Transverse colon (tissue), 4 donors: ENCODE results near the gene PITPNC1.

Source experiments
- EP300 ChIP-seq: sonication (generic); formaldehyde crosslinking; IDR thresholded peaks from one replicate; pipeline ENCODE4 v1.6.1; 2017; ENCODE audit warnings: antibody characterized with exemption, low read depth
- POLR2A ChIP-seq: fragments of 450-650 bp; IDR thresholded peaks from one replicate; pipeline ENCODE4 v1.6.1; 2016; ENCODE audit warnings: antibody characterized with exemption, mild to moderate bottlenecking, moderate library complexity
- POLR2AphosphoS5 ChIP-seq, 3 donors: sonication (generic); formaldehyde crosslinking; IDR thresholded peaks; one replicate each; pipeline ENCODE4 v1.6.1; 2016; ENCODE audit warnings: antibody characterized with exemption in 3 of 3
- TF ChIP-seq, protein P1 (sequence below), 5 experiments: fragments of 200-600 bp in 3 of 5; fragments of 450-650 bp in 2 of 5; sonication (generic) in 3 of 5; IDR thresholded peaks; 1 replicate in 2 of 5; 2 replicates in 3 of 5; pipeline ENCODE4 v1.5.1; 2016 to 2017; ENCODE audit warnings: antibody characterized with exemption in 5 of 5, inconsistent platforms in 3 of 5, mild to moderate bottlenecking in 2 of 5, moderate library complexity in 1 of 5

DNA sequence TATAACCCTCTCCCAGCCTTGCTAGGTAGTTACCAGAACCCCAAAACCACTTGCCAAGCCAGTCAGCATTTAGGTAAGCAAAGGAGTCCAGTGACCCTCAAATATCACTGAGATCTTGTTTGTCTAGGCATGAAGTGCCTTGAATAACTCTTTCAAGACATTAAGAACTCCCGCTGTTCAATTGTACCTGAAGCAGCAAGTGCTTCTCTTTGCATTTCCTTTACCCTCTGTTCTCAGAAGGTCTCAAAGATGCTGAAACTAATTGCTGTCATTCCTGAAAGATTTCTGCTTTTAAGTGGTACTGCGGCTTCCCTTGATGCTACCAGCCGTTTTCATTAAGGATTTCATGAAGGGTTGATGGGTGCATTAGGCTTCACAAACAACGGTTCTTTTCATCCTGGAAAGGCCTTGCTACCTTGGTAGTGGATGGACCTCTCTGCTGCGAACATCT lies 142.7 kb downstream of the PITPNC1 start:
- TF ChIP-seq, protein P1, sequence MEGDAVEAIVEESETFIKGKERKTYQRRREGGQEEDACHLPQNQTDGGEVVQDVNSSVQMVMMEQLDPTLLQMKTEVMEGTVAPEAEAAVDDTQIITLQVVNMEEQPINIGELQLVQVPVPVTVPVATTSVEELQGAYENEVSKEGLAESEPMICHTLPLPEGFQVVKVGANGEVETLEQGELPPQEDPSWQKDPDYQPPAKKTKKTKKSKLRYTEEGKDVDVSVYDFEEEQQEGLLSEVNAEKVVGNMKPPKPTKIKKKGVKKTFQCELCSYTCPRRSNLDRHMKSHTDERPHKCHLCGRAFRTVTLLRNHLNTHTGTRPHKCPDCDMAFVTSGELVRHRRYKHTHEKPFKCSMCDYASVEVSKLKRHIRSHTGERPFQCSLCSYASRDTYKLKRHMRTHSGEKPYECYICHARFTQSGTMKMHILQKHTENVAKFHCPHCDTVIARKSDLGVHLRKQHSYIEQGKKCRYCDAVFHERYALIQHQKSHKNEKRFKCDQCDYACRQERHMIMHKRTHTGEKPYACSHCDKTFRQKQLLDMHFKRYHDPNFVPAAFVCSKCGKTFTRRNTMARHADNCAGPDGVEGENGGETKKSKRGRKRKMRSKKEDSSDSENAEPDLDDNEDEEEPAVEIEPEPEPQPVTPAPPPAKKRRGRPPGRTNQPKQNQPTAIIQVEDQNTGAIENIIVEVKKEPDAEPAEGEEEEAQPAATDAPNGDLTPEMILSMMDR (IDR thresholded peaks at IDR 0.05) = no peak
- TF ChIP-seq POLR2AphosphoS5 (IDR thresholded peaks at IDR 0.05) (no peak), EP300 (no peak), POLR2A (no peak)
